ENCODE results near the gene CDX2.

The CDX2 gene

DNA sequence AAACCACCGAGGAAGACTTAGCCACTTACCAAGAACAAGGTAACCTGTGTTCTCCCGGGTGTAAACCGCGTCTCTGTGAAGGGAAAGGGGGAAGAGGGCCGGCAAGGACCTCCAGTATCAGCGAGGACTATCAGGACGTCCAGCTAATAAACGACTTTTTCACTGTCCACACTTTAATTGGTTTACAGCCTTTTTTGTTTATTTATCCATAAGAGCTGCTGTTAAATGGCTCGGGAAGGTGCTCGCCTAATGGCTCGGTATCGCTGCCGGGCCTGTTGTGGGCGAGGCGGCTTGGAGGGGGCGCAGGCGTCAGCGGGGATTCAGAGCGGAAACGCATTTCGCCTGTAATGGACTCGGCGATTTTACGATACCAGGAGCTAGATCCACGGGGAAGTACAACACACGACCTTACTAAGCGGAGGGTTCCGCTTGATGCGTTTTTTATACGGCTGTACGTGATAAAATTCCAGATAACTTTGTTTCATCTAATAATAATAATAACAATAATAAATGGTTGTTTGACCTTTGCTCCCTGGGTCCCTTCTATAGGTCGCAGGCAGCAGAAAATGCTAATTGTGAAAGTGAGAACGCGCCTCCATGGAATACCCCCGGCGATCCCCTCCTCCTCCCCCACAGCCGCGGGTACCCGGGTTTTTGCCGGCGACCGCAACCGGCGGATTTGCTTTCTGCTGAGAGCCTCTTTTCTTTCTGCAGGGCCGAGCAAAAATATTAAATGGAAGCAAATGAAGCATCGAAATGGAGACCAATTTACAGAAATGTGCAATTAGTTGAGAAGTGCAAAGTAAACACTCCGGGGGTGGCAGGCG, 51.8 kb downstream of the CDX2 start:
- DNase-seq (ENCODE audit: low read depth in 2 of 2) = no peak

DNA sequence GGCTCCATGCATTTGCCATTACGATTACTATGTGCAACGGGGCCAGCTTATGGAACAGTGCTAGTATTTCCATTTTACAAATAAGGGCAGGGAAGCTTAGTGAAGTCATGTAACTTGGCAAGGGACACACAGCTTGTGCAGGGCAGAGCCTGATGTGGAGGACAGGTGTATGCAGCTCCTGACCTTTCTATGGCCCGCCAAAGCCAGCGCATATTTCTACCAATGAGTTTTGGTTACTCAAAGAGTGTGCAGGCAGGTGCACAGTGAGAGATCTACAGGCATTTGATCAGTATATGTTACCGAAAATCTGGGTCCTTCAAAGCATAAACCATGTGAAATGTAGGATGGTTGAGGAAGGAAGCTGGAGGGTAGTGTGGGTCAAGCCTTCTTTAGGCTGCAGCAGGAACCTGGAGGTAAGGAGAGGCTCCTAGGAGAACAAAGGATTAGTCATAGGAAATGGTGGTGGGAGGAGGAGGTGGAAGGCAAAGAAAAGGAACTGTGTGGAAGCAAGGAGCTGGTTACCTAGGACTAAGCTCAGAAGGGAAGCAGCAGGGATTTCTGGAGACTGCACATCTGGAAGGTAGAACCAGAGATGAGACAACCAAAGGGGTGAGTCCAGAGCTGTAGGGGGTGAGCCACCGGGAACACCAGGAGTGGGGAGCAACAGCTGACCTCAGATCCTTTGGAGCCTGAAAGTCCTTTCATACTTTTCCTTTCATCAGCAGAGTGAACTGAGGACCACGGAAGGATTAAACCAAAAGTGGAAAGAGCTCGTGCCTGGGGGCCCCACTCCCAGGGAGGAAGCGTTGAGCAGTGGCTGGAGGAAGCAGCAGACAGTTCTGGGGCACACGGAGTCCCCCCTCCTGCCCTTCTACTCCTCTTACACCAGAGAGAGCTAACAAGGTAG, 53.6 kb downstream of the CDX2 start:
- no peak for DNase-seq (ENCODE audit: low read depth in 2 of 2)

DNA sequence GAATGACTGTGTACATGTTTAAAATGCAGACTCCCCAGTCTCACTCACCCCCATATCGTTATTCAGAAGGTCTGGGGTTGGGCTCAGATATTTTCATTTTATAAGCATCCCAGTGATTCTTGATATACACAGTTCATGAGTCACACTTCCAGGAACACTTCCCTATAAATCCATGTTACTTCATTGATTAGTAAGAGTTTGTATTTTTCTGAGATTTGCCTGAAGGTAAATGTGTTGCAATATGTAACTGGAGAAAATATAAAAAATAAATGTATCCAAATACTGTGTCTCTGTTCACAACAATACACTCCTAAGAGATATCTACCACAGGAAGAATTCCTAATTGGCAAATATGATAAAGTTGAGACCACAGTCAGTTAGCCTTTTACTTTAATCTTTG, 56.0 kb downstream of the CDX2 start:
- DNase-seq (ENCODE audit: low read depth in 2 of 2) = no peak

DNA sequence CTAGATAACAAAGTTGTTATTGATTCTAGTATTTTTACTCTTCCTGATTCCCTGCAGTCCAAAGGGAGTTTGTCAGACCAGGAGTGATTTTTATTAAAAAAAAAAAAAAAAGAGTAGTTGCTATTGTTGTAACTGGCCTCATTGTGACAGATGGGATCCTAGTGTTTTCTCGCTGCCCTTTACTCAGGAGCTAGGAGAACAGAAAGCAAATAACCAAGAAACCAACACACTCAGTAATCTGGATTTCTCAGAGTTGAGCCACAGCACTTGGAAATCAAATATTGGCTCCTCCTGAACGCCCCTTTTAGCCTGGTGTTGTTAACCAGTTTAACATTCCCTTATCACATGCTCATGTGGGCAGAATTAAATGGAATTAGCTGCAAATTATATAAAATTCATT, 57.6 kb downstream of the CDX2 start:
- no peak for DNase-seq (ENCODE audit: low read depth in 2 of 2)
